HG02970 (cell line): ENCODE measurements around the gene SLC35D2.
"Not testable (repeated sequence)": the region's sequence is repeated elsewhere in the genome, so short reads cannot be mapped to it uniquely, and the experiment has no call there.

Experiments
- ATAC-seq: cut with Tn5 transposase; IDR thresholded peaks from one replicate; pipeline ENCODE4 v1.9.1; 2021; ENCODE audit warnings: mild to moderate bottlenecking, moderate library complexity, moderate number of reproducible peaks; ENCODE audit not compliant: unreplicated experiment, low FRiP score

Gene SLC35D2

GRCh38 chr9:96362119-96362518 is 21.4 kb downstream of the SLC35D2 start:
- ATAC-seq, result not testable (repeated sequence)

DNA sequence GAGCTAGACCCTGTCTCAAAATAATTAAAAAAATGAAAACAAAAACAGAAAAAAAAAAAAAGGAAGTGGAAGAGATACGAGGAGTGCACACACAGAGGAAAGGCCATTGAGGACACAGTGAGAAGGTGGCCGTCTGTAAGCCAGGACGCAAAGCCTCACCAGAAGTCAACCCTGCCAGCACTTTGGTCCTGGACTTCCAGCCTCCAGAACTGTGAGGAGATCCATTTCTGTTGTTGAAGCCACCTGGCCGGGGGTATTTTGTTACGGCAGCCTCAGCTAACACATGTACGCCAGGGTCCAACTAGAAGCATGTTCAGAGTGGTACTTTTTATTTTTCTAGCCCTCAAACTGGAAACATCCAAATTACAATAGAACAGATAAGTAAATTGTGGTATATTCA is 21.8 kb downstream of the SLC35D2 start:
- no peak for ATAC-seq

- no peak for ATAC-seq
Measured at GRCh38 chr9:96360976-96361375, 22.5 kb downstream of the SLC35D2 start.

DNA sequence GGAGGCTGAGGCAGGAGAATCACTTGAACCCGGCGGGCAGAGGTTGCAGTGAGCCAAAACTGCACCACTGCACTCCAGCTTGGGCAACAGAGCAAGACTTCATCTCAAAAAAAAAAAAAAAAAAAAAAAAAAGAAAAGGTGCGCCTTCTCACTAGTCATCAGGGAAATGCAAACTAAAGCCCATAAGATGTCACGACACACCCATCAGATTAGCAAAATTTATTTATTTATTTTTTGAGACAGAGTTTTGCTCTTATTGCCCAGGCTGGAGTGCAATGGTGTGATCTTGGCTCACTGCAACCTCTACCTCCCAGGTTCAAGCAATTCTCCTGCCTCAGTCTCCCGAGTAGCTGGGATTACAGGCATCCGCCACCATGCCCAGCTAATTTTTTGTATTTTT is 23.0 kb downstream of the SLC35D2 start:
- not testable (repeated sequence) for ATAC-seq

- ATAC-seq, result no peak
Measured at GRCh38 chr9:96350866-96351265, 32.6 kb downstream of the SLC35D2 start.

DNA sequence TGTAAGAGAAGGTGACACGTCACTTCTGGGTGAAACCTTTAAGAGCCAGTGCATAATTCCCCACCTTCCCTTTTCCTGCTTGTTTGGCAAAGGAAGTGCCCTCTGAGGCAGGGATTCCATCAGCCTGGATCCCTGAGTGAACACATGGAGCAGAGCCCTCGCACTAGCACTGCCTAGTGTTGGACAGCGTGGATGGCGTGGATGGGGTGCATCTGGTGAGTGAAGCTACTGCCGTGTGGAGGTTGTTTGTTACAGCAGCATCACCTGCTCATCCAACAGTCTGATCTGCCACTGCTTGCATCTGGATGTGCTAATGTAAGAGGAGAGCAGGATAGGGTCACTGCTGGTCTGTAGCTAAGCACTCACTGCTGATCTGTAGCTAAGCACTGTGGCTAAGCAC is 35.2 kb downstream of the SLC35D2 start:
- no peak for ATAC-seq

GRCh38 chr9:96345551-96345950 is 38.0 kb downstream of the SLC35D2 start:
- no peak for ATAC-seq

DNA sequence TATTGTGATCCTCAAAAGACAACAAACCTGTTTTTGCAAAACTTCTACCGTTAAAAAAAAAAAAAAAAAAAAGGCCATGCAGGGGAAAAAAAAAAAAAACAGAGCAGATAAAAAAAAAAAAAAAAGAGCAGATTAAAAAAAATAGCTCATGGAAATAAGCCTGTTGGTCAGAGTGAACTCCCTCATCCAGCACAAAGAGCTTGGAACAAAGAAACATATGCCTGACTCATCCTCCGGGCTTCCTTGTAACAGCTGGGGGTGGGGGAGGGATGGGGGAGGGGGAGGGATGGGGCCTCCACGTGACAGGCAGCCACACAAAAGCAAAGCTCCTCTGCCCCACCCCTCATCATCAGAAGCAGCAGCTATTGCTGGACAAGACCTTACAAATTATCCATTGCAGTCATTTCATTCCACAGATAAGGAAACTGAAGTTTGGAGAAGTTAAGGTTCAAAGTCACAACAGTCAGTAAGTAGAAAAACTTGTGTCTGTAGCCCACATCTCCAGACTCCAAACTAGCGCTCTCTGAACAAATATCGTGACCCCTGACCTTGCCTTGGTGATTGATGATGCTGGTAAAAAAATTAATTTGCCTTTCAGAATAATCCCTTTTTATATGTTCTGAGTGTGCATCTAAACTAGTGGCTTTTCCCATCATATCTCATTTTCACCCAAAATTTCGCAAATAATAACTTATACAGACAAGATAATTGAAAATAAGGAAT is 38.9 kb downstream of the SLC35D2 start:
- no peak for ATAC-seq

DNA sequence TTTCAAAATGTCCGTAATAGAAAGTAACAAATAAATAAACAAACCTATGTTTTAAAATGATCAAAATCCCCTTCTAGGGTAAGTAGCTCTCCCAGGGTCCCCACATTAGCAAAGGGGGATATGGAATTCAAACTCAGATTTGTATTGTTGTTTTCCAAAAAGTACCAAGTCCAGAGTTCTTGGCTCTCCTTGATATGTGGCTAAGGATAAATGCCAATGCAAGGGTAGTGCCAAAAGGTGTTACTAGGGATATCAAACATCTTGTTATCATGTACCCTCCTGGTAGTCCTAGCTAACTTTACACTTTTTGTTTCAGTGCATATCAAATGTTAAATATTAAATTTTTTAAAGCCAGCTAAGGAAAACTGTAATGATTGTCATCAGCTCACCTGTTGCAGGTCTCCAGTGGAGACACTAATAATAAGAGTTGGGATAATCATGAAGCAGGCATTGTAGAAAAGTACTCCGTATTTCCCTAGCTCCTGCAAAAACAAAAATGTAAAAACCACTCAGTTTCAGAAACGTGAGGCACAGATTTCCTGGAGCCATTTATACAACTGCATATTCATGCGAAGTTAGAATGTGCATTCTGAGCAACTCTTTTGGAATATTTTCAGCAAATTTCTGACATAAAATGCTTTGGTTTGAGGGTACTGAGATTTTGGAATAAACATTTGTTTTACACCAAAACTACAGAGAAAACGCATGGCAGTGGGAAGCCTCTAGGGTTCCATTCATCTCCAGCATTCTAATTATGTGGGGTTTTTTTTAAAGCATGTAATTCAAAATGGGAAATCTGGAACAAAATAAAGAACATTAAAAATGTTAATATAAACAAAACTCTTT is 39.8 kb downstream of the SLC35D2 start:
- no peak for ATAC-seq

- no peak for ATAC-seq
Measured at GRCh38 chr9:96342571-96343245, 40.8 kb downstream of the SLC35D2 start.

DNA sequence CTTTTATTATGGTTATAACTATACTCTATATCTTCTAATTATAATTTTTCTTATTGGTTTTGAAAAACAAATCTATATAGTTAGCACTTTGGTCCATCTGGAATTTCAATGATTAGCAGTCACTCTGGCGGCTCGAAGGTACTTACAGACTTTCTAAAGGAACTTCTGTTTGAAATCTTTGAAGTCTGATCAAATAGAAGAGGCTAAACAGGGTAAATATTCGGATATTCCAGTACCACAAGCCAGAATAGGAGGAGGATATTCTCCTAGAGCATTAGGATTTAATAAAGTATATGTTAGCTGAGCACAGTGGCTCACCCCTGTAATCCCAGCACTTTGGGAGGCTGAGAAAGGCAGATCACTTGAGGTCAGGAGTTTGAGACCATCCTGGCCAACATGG is 42.8 kb downstream of the SLC35D2 start:
- no peak for ATAC-seq

GRCh38 chr9:96338299-96338698 is 45.2 kb downstream of the SLC35D2 start:
- no peak for ATAC-seq

GRCh38 chr9:96333958-96334357 is 49.6 kb downstream of the SLC35D2 start:
- no peak for ATAC-seq

DNA sequence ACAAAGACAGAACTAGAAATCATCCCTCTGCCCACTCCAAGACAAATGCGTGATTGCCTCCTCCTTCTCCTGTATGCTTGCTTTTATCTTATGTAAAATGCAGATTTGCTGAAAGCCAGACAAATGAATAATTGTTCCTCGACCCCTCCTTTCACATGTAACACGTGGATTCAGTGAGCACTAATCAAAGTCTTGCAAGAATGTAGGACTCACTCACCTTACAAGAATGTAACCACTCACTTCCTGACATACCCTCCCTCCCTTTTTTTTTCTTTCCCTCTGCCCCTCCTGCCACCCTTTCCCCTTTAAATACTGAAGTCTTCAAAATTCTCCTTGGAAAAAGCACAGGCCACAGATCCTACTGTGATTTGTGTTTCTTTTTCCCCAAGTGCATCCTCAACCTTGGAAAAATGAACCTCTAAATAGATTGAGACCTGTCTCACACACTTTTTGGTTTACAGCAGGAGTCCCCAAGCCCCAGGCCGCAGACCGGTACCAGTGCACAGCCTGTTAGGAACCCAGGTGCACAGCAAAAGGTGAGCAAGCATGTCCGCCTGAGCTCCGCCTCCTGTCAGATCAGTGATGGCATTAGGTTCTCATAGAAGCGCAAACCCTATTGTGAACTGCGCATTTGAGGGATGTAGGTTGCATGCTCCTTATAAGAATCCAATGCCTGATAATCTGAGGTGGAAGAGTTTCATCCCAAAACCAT is 52.1 kb downstream of the SLC35D2 start:
- no peak for ATAC-seq

DNA sequence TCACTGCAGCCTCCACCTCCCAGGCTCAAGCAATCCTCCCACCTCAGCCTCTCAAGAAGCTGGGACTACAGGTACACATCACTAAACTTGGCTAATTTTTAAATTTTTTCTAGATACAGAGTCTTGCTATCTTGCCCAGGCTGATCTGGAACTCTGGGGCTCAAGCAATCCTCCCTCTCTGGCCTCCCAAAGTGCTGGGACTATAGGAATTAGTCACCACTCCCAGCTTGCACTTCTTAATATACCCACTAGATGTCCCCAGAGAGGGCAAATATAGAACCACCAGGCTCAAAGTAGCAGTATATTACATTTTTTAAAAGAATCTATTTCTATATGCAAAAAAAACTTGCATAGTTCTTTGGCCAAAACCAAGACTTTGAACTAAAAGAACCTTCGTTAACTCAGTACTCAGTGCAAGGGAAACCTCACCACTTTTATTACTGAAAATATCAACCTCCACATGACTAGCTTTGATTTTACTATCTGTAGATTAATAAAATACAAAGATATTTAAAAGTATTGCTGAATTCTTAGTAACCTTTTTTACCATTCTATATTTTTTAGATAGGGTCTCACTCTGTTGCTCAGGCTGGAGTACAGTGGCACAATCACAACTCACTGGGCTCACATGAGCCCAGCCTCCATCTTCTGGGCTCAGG is 55.7 kb downstream of the SLC35D2 start:
- ATAC-seq, result no peak

DNA sequence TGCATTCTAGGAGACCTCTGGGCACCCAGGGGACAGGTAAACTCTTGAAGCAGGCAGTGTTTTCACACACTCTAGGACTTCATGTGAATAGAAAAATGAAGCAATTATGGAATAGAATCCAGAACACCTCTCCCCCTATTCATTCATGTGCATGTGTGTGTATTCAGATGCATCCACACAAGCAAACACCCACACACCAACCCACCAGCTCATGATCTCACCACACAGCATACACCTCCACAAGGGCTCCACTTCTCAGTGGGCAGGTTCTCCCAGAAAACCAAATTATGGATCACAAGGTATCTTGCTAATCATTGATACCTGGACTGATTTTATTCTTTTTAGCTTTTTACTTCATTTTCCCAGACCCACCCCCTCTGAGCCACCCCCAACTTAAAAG is 60.3 kb downstream of the SLC35D2 start:
- no peak for ATAC-seq

GRCh38 chr9:96322736-96323135 is 60.8 kb downstream of the SLC35D2 start:
- not testable (repeated sequence) for ATAC-seq

DNA sequence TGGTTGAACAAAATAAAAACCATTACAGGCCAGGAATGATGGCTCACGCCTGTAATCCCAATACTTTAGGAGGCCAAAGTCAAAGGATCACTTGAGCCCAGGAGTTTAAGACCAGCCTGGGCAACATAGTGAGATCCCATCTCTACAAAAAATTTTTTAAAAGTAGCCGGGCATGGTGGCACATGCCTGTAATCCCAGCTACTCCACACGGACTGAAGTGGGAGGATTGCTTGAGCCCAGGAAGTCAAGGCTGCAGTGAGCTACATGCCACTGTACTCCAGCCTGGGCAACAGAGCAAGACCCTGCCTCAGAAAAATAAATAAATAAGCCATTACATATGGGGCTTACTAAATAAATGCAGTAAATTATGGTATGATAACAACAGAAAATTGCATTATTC is 61.3 kb downstream of the SLC35D2 start:
- ATAC-seq, result not testable (repeated sequence)

GRCh38 chr9:96321515-96321914 is 62.0 kb downstream of the SLC35D2 start:
- ATAC-seq, result no peak

DNA sequence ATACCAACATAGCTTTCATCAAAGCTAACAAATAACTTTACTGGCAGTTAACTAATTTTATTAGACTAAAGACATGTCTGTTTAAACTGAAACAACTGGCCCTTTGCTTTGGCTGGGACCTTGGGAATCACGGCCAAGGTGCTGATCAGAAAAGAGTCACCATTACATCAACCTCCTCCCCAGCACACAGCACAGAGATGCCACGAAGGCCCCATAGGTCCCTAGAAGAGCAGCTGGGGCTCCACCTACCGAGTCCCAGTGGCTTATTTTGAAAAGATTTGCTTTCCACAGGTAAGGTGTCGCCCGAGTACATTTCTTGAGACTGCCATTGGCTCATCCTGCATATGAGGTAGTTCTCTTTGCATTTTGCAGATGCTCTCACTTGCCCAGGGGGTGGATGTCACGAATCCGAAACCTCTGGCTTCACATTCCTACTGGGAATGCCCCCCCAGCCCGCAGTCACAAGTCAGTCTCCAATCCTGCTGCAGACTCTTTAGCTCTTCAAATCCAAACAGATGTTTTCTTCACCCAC is 62.7 kb downstream of the SLC35D2 start:
- no peak for ATAC-seq
